Fibroblast of lung (primary cell): ENCODE data around the gene MBNL1. TPM values are rescaled to one million over a fixed set of nuclear protein-coding genes. Genes with fewer than 3 reads are reported as not detected.

ENCODE experiments used
- DNase-seq, 2 donors: peaks; one replicate each; pipeline versions ENCODE4 v3.0.0 to v3.0.0-alpha.2; 2010; ENCODE audit warnings: low read depth in 2 of 2
- H2AFZ ChIP-seq: 2 replicates; pipeline ENCODE4 v1.5.1; 2012; ENCODE audit warnings: low read length, control low read depth, inconsistent platforms
- H3K27ac ChIP-seq: 2 replicates; pipeline ENCODE4 v1.5.1; 2011; ENCODE audit warnings: low read length, control low read depth; ENCODE audit not compliant: insufficient read depth
- H3K27me3 ChIP-seq: 2 replicates; pipeline ENCODE4 v1.5.1; 2011; ENCODE audit warnings: mild to moderate bottlenecking, low read length; ENCODE audit not compliant: control insufficient read depth, insufficient read depth
- H3K36me3 ChIP-seq: 2 replicates; pipeline ENCODE4 v1.5.1; 2011; ENCODE audit warnings: low read length; ENCODE audit not compliant: control insufficient read depth, insufficient read depth
- H3K4me1 ChIP-seq: 2 replicates; pipeline ENCODE4 v1.5.1; 2011; ENCODE audit warnings: low read length; ENCODE audit not compliant: control insufficient read depth, insufficient read depth; ENCODE audit errors: extremely low read depth
- H3K4me2 ChIP-seq: 2 replicates; pipeline ENCODE4 v1.5.1; 2011; ENCODE audit warnings: low read length, control low read depth; ENCODE audit not compliant: insufficient read depth; ENCODE audit errors: extremely low read depth
- H3K4me3 ChIP-seq, 4 experiments: fragments of 200-600 bp in 1 of 4; sonication (generic) in 1 of 4; replicated peaks in 1 of 4; 2 replicates each; pipeline ENCODE4 v1.5.1; 2011 to 2016; ENCODE audit warnings: low read length in 4 of 4, low read depth in 3 of 4, mild to moderate bottlenecking in 3 of 4, control low read depth in 2 of 4, inconsistent platforms in 1 of 4, mixed read lengths in 1 of 4; ENCODE audit not compliant: insufficient read depth in 1 of 4; ENCODE audit errors: control extremely low read depth in 1 of 4
- H3K79me2 ChIP-seq: 2 replicates; pipeline ENCODE4 v1.5.1; 2012; ENCODE audit warnings: mild to moderate bottlenecking, low read length, inconsistent platforms; ENCODE audit not compliant: control insufficient read depth, insufficient read depth
- H3K9ac ChIP-seq: 2 replicates; pipeline ENCODE4 v1.5.1; 2011; ENCODE audit warnings: mild to moderate bottlenecking, low read length, control low read depth; ENCODE audit not compliant: insufficient read depth
- H3K9me3 ChIP-seq: 2 replicates; pipeline ENCODE4 v1.5.1; 2012; ENCODE audit warnings: low read depth, low read length; ENCODE audit not compliant: control insufficient read depth, insufficient read depth
- H4K20me1 ChIP-seq: 2 replicates; pipeline ENCODE4 v1.5.1; 2011; ENCODE audit warnings: low read length; ENCODE audit not compliant: control insufficient read depth, insufficient read depth; ENCODE audit errors: extremely low read depth
- EZH2 ChIP-seq: IDR thresholded peaks from 2 replicates; pipeline ENCODE4 v1.5.1; 2012; ENCODE audit warnings: low read length, control low read depth, mild to moderate bottlenecking; ENCODE audit errors: missing control alignments
- polyA plus RNA-seq, 2 donors: library from polyadenylated mRNA; depleted of rRNA in 1 of 2; stranded (reverse) in 1 of 2; unstranded in 1 of 2; fragments of >200 nt; gene quantifications; 2 replicates each; pipeline ENCODE4 v1.2.1, GENCODE V29; 2011 to 2012; ENCODE audit warnings: missing spikeins in 1 of 2
- total RNA-seq: library from RNA; depleted of rRNA; stranded (reverse); fragments of >200 nt; gene quantifications from 2 replicates; pipeline ENCODE4 v1.2.1, GENCODE V29; 2014
- TF ChIP-seq, protein P1 (sequence below), 2 donors: IDR thresholded peaks in 1 of 2; conservative IDR thresholded peaks in 1 of 2; 1 replicate in 1 of 2; 2 replicates in 1 of 2; pipeline ENCODE4 v1.5.1; 2011 to 2012; ENCODE audit warnings: low read length in 2 of 2, control low read depth in 1 of 2, inconsistent platforms in 1 of 2, low read depth in 1 of 2, mild to moderate bottlenecking in 1 of 2

MBNL1 gene
- total and polyA plus RNA-seq, 2 donors (not counting 1 experiment from before 2014, with no cell fraction given) = 150 to 213 TPM

DNA sequence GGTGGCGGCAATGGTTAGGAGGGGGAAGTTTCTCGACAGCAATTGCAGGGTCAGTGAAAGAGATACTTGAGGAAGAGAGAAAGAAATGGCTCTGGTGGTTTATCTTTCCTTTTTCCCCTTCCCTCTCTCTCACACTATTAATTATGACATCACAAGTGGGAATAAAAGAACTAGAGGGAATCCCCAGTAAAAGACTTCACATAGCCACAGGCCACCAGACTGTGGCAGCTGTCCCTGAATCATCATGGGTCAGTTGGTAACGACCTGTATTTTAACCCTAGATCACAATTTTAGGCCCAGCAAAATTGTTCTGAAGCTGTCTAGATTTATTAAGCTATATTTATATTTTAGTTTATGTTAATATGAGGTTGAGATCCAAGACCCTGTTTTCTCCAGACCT lies 40.3 kb downstream of the MBNL1 start:
- no peak overlapping the region for H3K9ac ChIP-seq
- no peaks in the 10 kb centered on the region for H3K36me3 ChIP-seq
- no peak overlapping the region for H3K4me2 ChIP-seq

DNA sequence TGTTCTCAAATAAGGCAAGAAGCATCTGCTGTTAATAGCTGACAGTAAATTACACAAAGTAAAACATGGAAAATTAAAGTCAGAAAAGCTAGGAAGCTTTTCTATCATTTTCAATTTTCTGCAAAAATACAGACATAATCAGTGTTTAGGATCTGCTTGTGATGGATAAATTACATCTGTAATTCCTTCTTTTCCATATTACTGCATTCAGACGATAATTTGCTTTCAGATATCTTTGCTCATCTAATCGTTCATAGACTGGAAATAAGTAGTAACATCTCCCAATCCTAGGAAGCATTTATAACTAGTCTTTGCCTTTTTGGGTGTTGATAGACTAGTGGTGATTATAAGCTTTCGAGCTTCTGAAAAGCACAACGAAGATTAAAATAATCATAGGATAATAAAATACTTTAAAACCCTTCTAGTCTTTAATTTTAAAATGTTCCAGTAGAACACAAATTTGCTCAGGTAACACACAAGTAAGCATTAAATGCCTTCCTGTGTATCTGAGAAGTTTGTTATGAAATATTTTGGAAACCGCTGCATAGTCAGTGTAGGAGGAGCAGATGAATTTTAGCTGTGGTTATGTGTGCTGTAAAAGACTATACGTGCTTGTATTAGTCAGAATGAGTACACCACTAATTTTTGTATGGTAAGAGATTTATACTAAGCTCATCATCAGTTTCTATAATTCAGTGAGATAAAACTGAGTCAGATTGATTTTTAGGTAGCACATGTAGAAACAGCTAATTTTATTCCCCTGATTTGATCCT lies 41.0 kb downstream of the MBNL1 start:
- H3K9me3 ChIP-seq = no peaks in the 10 kb centered on the region
- H3K4me2 ChIP-seq = no peak overlapping the region
- H3K4me1 ChIP-seq = peaks cover 6% of the 10 kb centered on the region
- no peaks in the 10 kb centered on the region for H3K27me3 ChIP-seq
- no peak for TF ChIP-seq EZH2
- TF ChIP-seq, protein P1, sequence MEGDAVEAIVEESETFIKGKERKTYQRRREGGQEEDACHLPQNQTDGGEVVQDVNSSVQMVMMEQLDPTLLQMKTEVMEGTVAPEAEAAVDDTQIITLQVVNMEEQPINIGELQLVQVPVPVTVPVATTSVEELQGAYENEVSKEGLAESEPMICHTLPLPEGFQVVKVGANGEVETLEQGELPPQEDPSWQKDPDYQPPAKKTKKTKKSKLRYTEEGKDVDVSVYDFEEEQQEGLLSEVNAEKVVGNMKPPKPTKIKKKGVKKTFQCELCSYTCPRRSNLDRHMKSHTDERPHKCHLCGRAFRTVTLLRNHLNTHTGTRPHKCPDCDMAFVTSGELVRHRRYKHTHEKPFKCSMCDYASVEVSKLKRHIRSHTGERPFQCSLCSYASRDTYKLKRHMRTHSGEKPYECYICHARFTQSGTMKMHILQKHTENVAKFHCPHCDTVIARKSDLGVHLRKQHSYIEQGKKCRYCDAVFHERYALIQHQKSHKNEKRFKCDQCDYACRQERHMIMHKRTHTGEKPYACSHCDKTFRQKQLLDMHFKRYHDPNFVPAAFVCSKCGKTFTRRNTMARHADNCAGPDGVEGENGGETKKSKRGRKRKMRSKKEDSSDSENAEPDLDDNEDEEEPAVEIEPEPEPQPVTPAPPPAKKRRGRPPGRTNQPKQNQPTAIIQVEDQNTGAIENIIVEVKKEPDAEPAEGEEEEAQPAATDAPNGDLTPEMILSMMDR (conservative IDR thresholded peaks at IDR 0.05 in 1 of 2, IDR thresholded peaks at IDR 0.05 in 1 of 2; ENCODE audit: low read depth in 1 of 2, low read length in 2 of 2) = no peak
- H3K27ac ChIP-seq = no peak overlapping the region
- H3K4me3 ChIP-seq = no peak overlapping the region
- H3K9ac ChIP-seq = no peak overlapping the region
- peak; percentile 62 to 84 for DNase-seq
- no peaks in the 10 kb centered on the region for H3K36me3 ChIP-seq
- no peak overlapping the region for H2AFZ ChIP-seq
- peaks cover 91% of the 10 kb centered on the region for H3K79me2 ChIP-seq
- H4K20me1 ChIP-seq = no peaks in the 10 kb centered on the region

More for the DNA sequence above, 40.3 kb downstream of the MBNL1 start:
- H3K4me1 ChIP-seq = peaks cover 9% of the 10 kb centered on the region
- H3K27ac ChIP-seq = peak overlapping the region; percentile 15
- DNase-seq = no peak
- no peak overlapping the region for H2AFZ ChIP-seq
- TF ChIP-seq, protein P1 (conservative IDR thresholded peaks at IDR 0.05 in 1 of 2, IDR thresholded peaks at IDR 0.05 in 1 of 2; ENCODE audit: low read depth in 1 of 2, low read length in 2 of 2) = no peak
- TF ChIP-seq EZH2 = no peak
- peaks cover 91% of the 10 kb centered on the region for H3K79me2 ChIP-seq
- H3K27me3 ChIP-seq = no peaks in the 10 kb centered on the region
- no peak overlapping the region for H3K4me3 ChIP-seq
- H4K20me1 ChIP-seq = no peaks in the 10 kb centered on the region
- no peaks in the 10 kb centered on the region for H3K9me3 ChIP-seq

DNA sequence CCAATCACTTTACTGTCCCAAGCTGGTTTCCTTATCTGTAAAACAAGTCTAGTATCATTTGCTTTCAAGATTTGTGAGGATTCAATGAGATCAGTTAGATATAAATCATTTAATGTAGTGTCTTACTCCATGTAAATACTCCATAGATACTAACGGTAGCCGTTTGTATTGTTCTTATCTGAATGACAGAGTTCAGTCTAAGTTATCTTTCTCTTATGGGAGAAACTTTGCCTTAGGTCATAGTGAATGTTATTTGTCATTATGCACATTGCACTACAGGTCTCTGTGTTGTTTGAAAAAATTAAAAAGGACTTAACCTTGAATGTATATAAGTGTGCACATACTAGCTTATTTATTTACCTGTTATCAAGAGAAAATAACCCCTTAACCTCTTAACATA lies 44.7 kb downstream of the MBNL1 start:
- Histone ChIP-seq H3K4me1 (peaks cover 2% of the 10 kb centered on the region), H3K36me3 (peaks cover 1% of the 10 kb centered on the region), H3K4me2 (no peak overlapping the region), H4K20me1 (peaks cover 2% of the 10 kb centered on the region), H3K9me3 (no peaks in the 10 kb centered on the region), H3K79me2 (peaks cover 85% of the 10 kb centered on the region), H2AFZ (no peak overlapping the region), H3K27ac (no peak overlapping the region), H3K9ac (no peak overlapping the region), H3K27me3 (no peaks in the 10 kb centered on the region), H3K4me3 (no peak overlapping the region)
- no peak for DNase-seq
- TF ChIP-seq, protein P1 (conservative IDR thresholded peaks at IDR 0.05 in 1 of 2, IDR thresholded peaks at IDR 0.05 in 1 of 2; ENCODE audit: low read depth in 1 of 2, low read length in 2 of 2) = no peak
- TF ChIP-seq EZH2 = no peak
